MCF 10A (cell line): ENCODE data around the gene MICALL2. TPM values are rescaled to one million over a fixed set of nuclear protein-coding genes. Genes with fewer than 3 reads are reported as not detected.

ENCODE experiments used
- BruUV-seq: library from RNA; stranded (reverse); fragments of 400-500 nt; replicated peaks from 2 replicates; lab custom pipeline; 2021; lab: Mats Ljungman, UMichigan
- CTCF ChIA-PET: fragments of 300-600 bp; sonication (Branson Sonifier 250); formaldehyde crosslinking; extraction: SDS; loops from one replicate; lab custom pipeline; 2021; ENCODE audit warnings: antibody characterized with exemption, inconsistent platforms; lab: Yijun Ruan, JAX
- POLR2A ChIA-PET: fragments of 300-600, 350-650 bp; sonication (Branson Sonifier 250); formaldehyde crosslinking; extraction: SDS; loops from one replicate; lab custom pipeline; 2020; ENCODE audit warnings: antibody characterized with exemption, inconsistent platforms; lab: Yijun Ruan, JAX
- DNase-seq: peaks from one replicate; pipeline ENCODE4 v3.0.0-alpha.2; 2018; ENCODE audit not compliant: unreplicated experiment
- H3K27ac Mint-ChIP-seq: one replicate; pipeline ENCODE4 v1.8.0; 2022; ENCODE audit warnings: mild to moderate bottlenecking, low read depth, mixed read lengths; ENCODE audit not compliant: unreplicated experiment
- H3K27me3 Mint-ChIP-seq: one replicate; pipeline ENCODE4 v1.8.0; 2022; ENCODE audit warnings: mixed read lengths; ENCODE audit not compliant: insufficient read depth, unreplicated experiment
- H3K36me3 Mint-ChIP-seq: one replicate; pipeline ENCODE4 v1.8.0; 2022; ENCODE audit warnings: mild to moderate bottlenecking, moderate library complexity, mixed read lengths; ENCODE audit not compliant: insufficient read depth, unreplicated experiment
- H3K4me1 Mint-ChIP-seq: one replicate; pipeline ENCODE4 v1.8.0; 2022; ENCODE audit warnings: mixed read lengths; ENCODE audit not compliant: insufficient read depth, unreplicated experiment
- H3K4me3 Mint-ChIP-seq: one replicate; pipeline ENCODE4 v1.8.0; 2022; ENCODE audit warnings: mild to moderate bottlenecking, moderate library complexity, mixed read lengths; ENCODE audit not compliant: unreplicated experiment
- H3K9me3 Mint-ChIP-seq: one replicate; pipeline ENCODE4 v1.8.0; 2022; ENCODE audit warnings: mixed read lengths; ENCODE audit not compliant: unreplicated experiment
- intact Hi-C: fragments of 100-400 bp; cut with micrococcal nuclease; formaldehyde crosslinking; loops from 2 replicates; pipeline ENCODE4 v1.14.1; 2022
- total RNA-seq: library from RNA; stranded (reverse); gene quantifications from 2 replicates; pipeline ENCODE4 v1.2.3, GENCODE V29; 2022
- TF ChIP-seq, protein P1 (sequence below): fragments of 200-600 bp; IDR thresholded peaks from one replicate; pipeline ENCODE4 v1.8.0; 2022; ENCODE audit warnings: antibody characterized with exemption, mild to moderate bottlenecking; ENCODE audit not compliant: unreplicated experiment

MICALL2 gene
- total RNA-seq, 1 experiment from 2014 or later, result 15.8 TPM

DNA sequence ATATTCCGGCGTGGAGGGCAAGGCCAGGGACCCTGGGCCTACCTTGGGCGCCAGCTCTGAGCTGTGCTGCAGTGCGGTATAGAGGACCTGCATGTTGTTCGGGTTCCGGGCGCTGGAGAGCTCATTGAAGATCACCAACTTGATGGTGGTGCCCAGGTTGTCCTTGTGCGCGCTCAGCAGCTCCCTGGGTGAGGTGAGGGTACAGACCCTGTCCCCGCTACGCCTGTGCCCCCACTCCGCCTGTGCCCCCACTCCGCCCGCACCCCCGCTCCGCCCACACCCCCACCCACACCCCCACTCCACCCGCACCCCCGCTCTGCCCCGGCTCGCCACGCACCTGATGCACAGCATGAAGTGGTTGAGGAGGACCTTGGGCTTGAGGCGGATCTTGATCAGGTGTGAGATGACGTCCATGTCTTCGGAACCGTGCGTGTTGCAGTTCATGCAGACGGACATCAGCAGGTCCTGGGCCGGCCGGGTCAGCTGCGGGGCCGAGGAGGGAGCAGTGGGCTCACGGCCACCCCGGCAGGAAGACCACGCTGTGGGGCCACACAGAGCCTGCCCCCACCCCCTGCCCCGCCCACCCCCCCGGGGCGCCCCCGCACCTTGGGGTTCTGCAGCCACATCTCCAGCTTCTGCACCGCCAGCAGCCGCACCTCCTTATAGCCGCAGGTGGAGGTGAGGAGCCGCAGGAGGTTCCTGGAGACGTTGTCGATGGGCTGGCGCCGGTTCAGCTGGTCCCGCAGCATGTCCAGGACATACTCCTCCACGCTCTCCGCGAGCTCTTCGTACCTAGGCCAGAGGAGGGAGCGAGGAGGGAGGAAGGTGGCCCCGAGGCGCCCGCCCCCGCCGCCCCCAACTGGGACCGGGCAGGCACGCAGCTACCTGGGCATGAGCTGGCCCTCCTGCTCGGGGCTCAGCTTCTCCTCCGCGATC is 39.4 kb upstream of the MICALL2 start:
- intact Hi-C loops, result no loop called here
- CTCF ChIA-PET, result interaction anchor here (2.0 kb wide), 1 partner anchor 25 kb away, joined by 7 read pairs; no protein-coding TSS in a partner anchor
- Mint-ChIP-seq H3K4me3 (no peak overlapping the region), H3K27me3 (no peaks in the 10 kb centered on the region), H3K9me3 (no peaks in the 10 kb centered on the region), H3K36me3 (peaks cover 30% of the 10 kb centered on the region), H3K4me1 (peaks cover 6% of the 10 kb centered on the region), H3K27ac (no peak overlapping the region)
- TF ChIP-seq, protein P1, sequence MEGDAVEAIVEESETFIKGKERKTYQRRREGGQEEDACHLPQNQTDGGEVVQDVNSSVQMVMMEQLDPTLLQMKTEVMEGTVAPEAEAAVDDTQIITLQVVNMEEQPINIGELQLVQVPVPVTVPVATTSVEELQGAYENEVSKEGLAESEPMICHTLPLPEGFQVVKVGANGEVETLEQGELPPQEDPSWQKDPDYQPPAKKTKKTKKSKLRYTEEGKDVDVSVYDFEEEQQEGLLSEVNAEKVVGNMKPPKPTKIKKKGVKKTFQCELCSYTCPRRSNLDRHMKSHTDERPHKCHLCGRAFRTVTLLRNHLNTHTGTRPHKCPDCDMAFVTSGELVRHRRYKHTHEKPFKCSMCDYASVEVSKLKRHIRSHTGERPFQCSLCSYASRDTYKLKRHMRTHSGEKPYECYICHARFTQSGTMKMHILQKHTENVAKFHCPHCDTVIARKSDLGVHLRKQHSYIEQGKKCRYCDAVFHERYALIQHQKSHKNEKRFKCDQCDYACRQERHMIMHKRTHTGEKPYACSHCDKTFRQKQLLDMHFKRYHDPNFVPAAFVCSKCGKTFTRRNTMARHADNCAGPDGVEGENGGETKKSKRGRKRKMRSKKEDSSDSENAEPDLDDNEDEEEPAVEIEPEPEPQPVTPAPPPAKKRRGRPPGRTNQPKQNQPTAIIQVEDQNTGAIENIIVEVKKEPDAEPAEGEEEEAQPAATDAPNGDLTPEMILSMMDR, result no peak
- no peak for DNase-seq
- BruUV-seq, result no TSS peak
- POLR2A ChIA-PET, result interaction anchor here (0.9 to 1.2 kb wide), 2 partner anchors 43 to 72 kb away, joined by 4 read pairs; no protein-coding TSS in a partner anchor

DNA sequence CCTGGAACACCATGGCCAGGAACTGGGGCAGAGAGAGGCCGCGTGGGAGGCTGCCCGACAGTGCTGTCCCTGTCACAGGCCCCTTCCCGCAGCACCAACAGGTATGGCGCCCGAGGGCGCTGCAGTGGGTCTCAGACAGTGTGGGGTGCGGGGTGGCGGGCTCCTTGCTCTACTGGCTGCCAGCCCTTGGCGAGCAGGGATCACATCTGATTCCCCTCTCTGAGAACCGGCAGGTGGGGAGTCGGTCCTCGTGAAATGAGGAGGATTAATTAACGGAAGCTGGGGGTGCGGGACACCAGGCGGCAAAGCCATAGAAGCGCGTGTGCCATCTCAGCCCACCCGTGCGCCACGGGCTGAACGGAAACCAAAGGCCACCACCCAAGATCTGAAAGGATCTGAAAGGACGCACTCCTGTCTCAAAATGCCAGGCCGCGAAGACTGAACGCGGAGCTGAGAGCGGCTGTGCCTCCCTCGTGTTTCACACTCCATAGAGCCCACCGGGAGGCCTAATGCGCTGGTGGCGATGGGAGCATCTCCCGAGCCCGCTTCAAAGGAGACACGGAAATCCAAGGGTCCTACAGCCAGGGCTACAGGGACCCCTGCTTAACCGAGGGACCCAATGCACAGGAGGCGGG is 38.1 kb upstream of the MICALL2 start:
- H3K36me3 Mint-ChIP-seq, result peaks cover 25% of the 10 kb centered on the region
- ChIA-PET POLR2A (interaction anchor here (0.5 to 1.2 kb wide), 3 partner anchors 40 to 73 kb away, joined by 3 to 4 read pairs (median 4); no protein-coding TSS in a partner anchor), CTCF (interaction anchor here (2.0 kb wide), 1 partner anchor 23 kb away, joined by 7 read pairs; no protein-coding TSS in a partner anchor)
- H3K27ac Mint-ChIP-seq, result no peak overlapping the region
- TF ChIP-seq, protein P1, result no peak
- no peak for DNase-seq
- no peak overlapping the region for H3K4me3 Mint-ChIP-seq
- BruUV-seq, result no TSS peak
- H3K4me1 Mint-ChIP-seq, result no peaks in the 10 kb centered on the region
- intact Hi-C loops, result no loop called here
- no peaks in the 10 kb centered on the region for H3K9me3 Mint-ChIP-seq
- H3K27me3 Mint-ChIP-seq, result no peaks in the 10 kb centered on the region

DNA sequence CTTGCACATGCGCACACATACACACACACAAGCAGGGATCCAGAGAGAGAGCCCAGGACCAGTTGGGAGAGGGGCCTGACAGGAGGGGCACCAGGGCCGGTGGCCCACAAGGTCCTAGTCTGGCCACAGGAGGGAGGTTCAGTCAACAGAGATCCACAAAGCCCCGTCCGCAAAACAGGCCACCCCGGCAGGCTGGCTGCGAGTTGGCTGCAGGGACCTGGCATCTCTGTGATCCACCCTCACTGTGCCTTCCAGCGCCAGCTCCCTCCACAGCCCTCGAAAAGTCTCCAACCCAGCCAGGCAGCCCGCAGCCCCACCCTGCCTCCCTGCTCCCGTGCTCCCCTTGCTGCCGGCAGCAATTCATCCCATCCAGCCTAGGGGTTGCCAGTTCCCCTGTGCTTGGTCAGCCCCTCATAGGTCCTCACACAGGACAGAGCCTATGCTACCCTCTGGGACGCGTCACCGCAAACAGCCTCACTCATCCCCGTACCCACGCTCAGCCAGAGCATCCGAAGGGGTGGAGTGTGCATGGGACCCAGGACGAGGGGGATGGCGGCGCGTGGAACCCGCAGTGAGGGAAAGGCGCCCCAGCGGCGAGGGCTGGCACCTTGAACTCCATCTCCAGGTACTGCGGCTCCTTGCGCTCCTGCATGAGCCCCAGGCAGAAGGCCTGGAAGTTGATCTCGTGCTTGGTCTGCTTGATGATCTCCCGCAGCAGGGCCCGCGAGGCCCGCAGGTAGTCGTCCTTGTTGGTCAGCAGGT is 37.4 kb upstream of the MICALL2 start:
- H3K36me3 Mint-ChIP-seq, result peaks cover 25% of the 10 kb centered on the region
- no peaks in the 10 kb centered on the region for H3K27me3 Mint-ChIP-seq
- BruUV-seq, result no TSS peak
- H3K4me1 Mint-ChIP-seq, result no peaks in the 10 kb centered on the region
- intact Hi-C loops, result no loop called here
- H3K4me3 Mint-ChIP-seq, result no peak overlapping the region
- H3K9me3 Mint-ChIP-seq, result no peaks in the 10 kb centered on the region
- ChIA-PET CTCF (no interaction called here), POLR2A (no interaction called here)
- no peak overlapping the region for H3K27ac Mint-ChIP-seq
- no peak for DNase-seq
- TF ChIP-seq, protein P1, result no peak
